ENCODE results near the gene ARHGAP26.

ARHGAP26 gene

GRCh38 chr5:142852416-142853198 lies 82.4 kb downstream of the ARHGAP26 start:
- no peak for DNase-seq (ENCODE audit: low spot score)

GRCh38 chr5:142853682-142854081 lies 83.5 kb downstream of the ARHGAP26 start:
- DNase-seq (ENCODE audit: low spot score), result no peak

- DNase-seq (ENCODE audit: low spot score), result no peak
Measured at GRCh38 chr5:142856269-142856782, 86.1 kb downstream of the ARHGAP26 start.

GRCh38 chr5:142857405-142857804 lies 87.2 kb downstream of the ARHGAP26 start:
- no peak for DNase-seq (ENCODE audit: low spot score)

- no peak for DNase-seq (ENCODE audit: low spot score)
Measured at GRCh38 chr5:142859037-142859436, 88.9 kb downstream of the ARHGAP26 start.

- DNase-seq (ENCODE audit: low spot score), result no peak
Measured at GRCh38 chr5:142860270-142860669, 90.1 kb downstream of the ARHGAP26 start.

- DNase-seq (ENCODE audit: low spot score), result no peak
Measured at GRCh38 chr5:142861011-142861410, 90.8 kb downstream of the ARHGAP26 start.

- no peak for DNase-seq (ENCODE audit: low spot score)
Measured at GRCh38 chr5:142862594-142862993, 92.4 kb downstream of the ARHGAP26 start.

- DNase-seq (ENCODE audit: low spot score), result no peak
Measured at GRCh38 chr5:142863856-142864255, 93.7 kb downstream of the ARHGAP26 start.

- no peak for DNase-seq (ENCODE audit: low spot score)
Measured at GRCh38 chr5:142864290-142865260, 94.4 kb downstream of the ARHGAP26 start.

- no peak for DNase-seq (ENCODE audit: low spot score)
Measured at GRCh38 chr5:142865631-142866030, 95.5 kb downstream of the ARHGAP26 start.

- DNase-seq (ENCODE audit: low spot score), result peak; percentile 41
Measured at GRCh38 chr5:142866563-142867275, 96.5 kb downstream of the ARHGAP26 start.

- no peak for DNase-seq (ENCODE audit: low spot score)
Measured at GRCh38 chr5:142869886-142870285, 99.7 kb downstream of the ARHGAP26 start.

GRCh38 chr5:142870532-142871362 lies 100.6 kb downstream of the ARHGAP26 start:
- DNase-seq (ENCODE audit: low spot score), result no peak

- DNase-seq (ENCODE audit: low spot score), result no peak
Measured at GRCh38 chr5:142871363-142872193, 101.4 kb downstream of the ARHGAP26 start.

- DNase-seq (ENCODE audit: low spot score), result no peak
Measured at GRCh38 chr5:142872217-142872616, 102.0 kb downstream of the ARHGAP26 start.

GRCh38 chr5:142872795-142873194 lies 102.6 kb downstream of the ARHGAP26 start:
- DNase-seq (ENCODE audit: low spot score), result no peak

GRCh38 chr5:142873831-142874230 lies 103.7 kb downstream of the ARHGAP26 start:
- DNase-seq (ENCODE audit: low spot score), result no peak

GRCh38 chr5:142874540-142874939 lies 104.4 kb downstream of the ARHGAP26 start:
- peak; percentile 23 for DNase-seq (ENCODE audit: low spot score)

GRCh38 chr5:142875936-142876335 lies 105.8 kb downstream of the ARHGAP26 start:
- DNase-seq (ENCODE audit: low spot score), result no peak
